ENCODE results near the gene NHLH2. TPM values are rescaled to one million over a fixed set of nuclear protein-coding genes. Genes with fewer than 3 reads are reported as not detected.

Gene NHLH2
- total RNA-seq, 5 donors from 2014 or later (not counting 1 experiment from before 2014, with no cell fraction given): not detected

DNA sequence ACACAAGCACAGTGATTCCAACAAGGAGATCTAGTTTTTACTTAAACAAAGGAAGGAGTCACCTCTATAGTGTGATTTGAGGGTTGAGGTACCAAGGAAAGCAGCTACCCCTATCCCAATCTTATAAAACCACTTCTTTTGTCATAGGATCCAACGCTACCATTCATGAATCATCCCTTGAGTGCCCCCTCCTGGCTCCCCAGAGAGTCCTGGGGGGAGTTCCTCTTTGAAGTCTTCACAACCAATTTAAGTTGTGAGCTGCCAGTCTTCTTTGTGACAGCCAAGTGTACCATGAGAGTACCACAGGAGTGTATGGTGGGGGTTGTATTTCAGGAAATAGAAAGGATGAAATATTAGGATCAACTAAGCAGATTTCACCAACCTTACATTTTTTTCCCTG is 39.1 kb upstream of the NHLH2 start:
- peaks cover 29 to 34% of the 10 kb centered on the region in 2 donors for H3K27me3 Mint-ChIP-seq

DNA sequence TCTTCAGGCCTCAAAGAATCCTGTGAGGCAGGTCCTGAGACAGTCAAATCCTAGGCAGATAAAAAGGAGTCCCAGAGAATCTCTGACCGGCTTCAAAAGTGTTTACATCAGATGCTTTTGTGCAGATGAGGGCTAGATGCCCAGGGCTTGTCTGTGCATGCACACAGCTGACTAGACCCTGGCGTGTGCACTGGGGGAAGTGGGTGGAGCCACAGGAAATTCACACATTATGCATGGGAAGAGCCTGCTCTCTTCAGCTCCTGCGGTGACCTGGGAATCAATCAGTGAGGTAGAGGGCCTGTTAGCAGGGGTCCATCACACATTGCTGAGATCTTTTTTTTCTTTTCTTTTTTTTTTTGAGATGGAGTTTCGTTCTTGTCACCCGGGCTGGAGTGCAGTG is 36.6 kb upstream of the NHLH2 start:
- H3K4me1 ChIP-seq (ENCODE audit: control insufficient read depth in 1 of 2, extremely low read depth in 1 of 2, insufficient read depth in 2 of 2, low read length in 2 of 2): no peaks in the 10 kb centered on the region
- H3K36me3 Mint-ChIP-seq: no peaks in the 10 kb centered on the region
- H3K27ac Mint-ChIP-seq: no peak overlapping the region
- no peaks in the 10 kb centered on the region for H3K9me3 ChIP-seq
- no peaks in the 10 kb centered on the region for H3K4me1 Mint-ChIP-seq
- H3K27me3 Mint-ChIP-seq: peaks cover 37 to 40% of the 10 kb centered on the region in 2 donors
- no peaks in the 10 kb centered on the region for H3K9me3 Mint-ChIP-seq
- no peak overlapping the region for H3K4me3 Mint-ChIP-seq
- no peak overlapping the region for H3K27ac ChIP-seq (ENCODE audit: low read length)
- no peak for ATAC-seq (replicated peaks in 1 of 4)
- WGBS (ENCODE audit: insufficient coverage): 60% methylated on average over 2 of the region's 5 CpGs
- CTCF ChIA-PET: no interaction called here
- no peaks in the 10 kb centered on the region for H3K36me3 ChIP-seq (ENCODE audit: control insufficient read depth in 2 of 2, extremely low read depth in 1 of 2, insufficient read depth in 1 of 2, low read length in 1 of 2)
- POLR2A ChIA-PET: no interaction called here
- DNase-seq: no peak
- H3K4me3 ChIP-seq (ENCODE audit: control insufficient read depth in 1 of 2, extremely low read depth in 1 of 2, low read length in 1 of 2): no peak overlapping the region
- peaks cover 0 to 11% of the 10 kb centered on the region in 2 experiments for H3K27me3 ChIP-seq (replicated peaks in 1 of 2; ENCODE audit: control insufficient read depth in 2 of 2, extremely low read depth in 1 of 2, insufficient read depth in 2 of 2, low read length in 1 of 2)

More for the DNA sequence above, 39.1 kb upstream of the NHLH2 start:
- ChIA-PET CTCF (interaction anchor here in 1 of 2 donors (0.6 kb wide), 1 partner anchor 271 kb away, joined by 4 read pairs; no protein-coding TSS in a partner anchor), POLR2A (interaction anchor here in 1 of 2 donors (0.6 kb wide), 1 partner anchor 403 kb away, joined by 3 read pairs; no protein-coding TSS in a partner anchor)
- H3K9me3 ChIP-seq: no peaks in the 10 kb centered on the region
- no peak for DNase-seq
- WGBS (ENCODE audit: insufficient coverage): no CpG with 5 or more reads among the region's 1 CpG
- Mint-ChIP-seq H3K36me3 (no peaks in the 10 kb centered on the region), H3K4me1 (no peaks in the 10 kb centered on the region), H3K27ac (no peak overlapping the region), H3K9me3 (no peaks in the 10 kb centered on the region), H3K4me3 (no peak overlapping the region)
- H3K27me3 ChIP-seq (replicated peaks in 1 of 2; ENCODE audit: control insufficient read depth in 2 of 2, extremely low read depth in 1 of 2, insufficient read depth in 2 of 2, low read length in 1 of 2): peaks cover 0 to 11% of the 10 kb centered on the region in 2 experiments
- no peak overlapping the region for H3K27ac ChIP-seq (ENCODE audit: low read length)
- H3K4me1 ChIP-seq (ENCODE audit: control insufficient read depth in 1 of 2, extremely low read depth in 1 of 2, insufficient read depth in 2 of 2, low read length in 2 of 2): no peaks in the 10 kb centered on the region
- no peak overlapping the region for H3K4me3 ChIP-seq (ENCODE audit: control insufficient read depth in 1 of 2, extremely low read depth in 1 of 2, low read length in 1 of 2)
- no peak for ATAC-seq (replicated peaks in 1 of 4)
- H3K36me3 ChIP-seq (ENCODE audit: control insufficient read depth in 2 of 2, extremely low read depth in 1 of 2, insufficient read depth in 1 of 2, low read length in 1 of 2): no peaks in the 10 kb centered on the region

DNA sequence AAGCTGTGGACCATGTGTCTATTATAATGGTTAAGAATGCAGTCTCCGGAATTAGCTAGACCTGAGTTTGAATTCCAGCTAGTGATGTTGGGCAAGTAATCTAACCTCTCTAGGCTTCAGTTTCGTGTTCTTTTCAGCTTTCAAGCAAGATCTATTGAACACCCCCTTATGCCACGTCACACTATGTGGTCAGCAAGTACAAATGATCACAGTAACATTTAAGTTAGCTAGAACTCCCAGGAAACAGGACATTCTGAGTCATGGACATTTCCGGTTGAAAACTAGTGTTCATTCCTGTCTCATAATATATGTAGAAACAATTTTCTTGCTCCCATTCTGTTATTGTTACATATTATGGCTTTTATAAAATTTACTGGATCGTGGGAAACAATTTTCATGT is 34.0 kb upstream of the NHLH2 start:
- H3K9me3 Mint-ChIP-seq: no peaks in the 10 kb centered on the region
- no peaks in the 10 kb centered on the region for H3K36me3 ChIP-seq (ENCODE audit: control insufficient read depth in 2 of 2, extremely low read depth in 1 of 2, insufficient read depth in 1 of 2, low read length in 1 of 2)
- no peak overlapping the region for H3K4me3 ChIP-seq (ENCODE audit: control insufficient read depth in 1 of 2, extremely low read depth in 1 of 2, low read length in 1 of 2)
- no peak overlapping the region for H3K4me3 Mint-ChIP-seq
- H3K36me3 Mint-ChIP-seq: no peaks in the 10 kb centered on the region
- DNase-seq (no peak), ATAC-seq (replicated peaks in 1 of 4) (no peak)
- ChIA-PET POLR2A (no interaction called here), CTCF (no interaction called here)
- no peak overlapping the region for H3K27ac ChIP-seq (ENCODE audit: low read length)
- H3K27me3 ChIP-seq (replicated peaks in 1 of 2; ENCODE audit: control insufficient read depth in 2 of 2, extremely low read depth in 1 of 2, insufficient read depth in 2 of 2, low read length in 1 of 2): peaks cover 2 to 13% of the 10 kb centered on the region in 2 experiments
- H3K9me3 ChIP-seq: no peaks in the 10 kb centered on the region
- H3K27me3 Mint-ChIP-seq: peaks cover 35 to 44% of the 10 kb centered on the region in 2 donors
- no peaks in the 10 kb centered on the region for H3K4me1 ChIP-seq (ENCODE audit: control insufficient read depth in 1 of 2, extremely low read depth in 1 of 2, insufficient read depth in 2 of 2, low read length in 2 of 2)
- no peak overlapping the region for H3K27ac Mint-ChIP-seq
- no CpG with 5 or more reads among the region's 5 CpGs for WGBS (ENCODE audit: insufficient coverage)
- no peaks in the 10 kb centered on the region for H3K4me1 Mint-ChIP-seq

DNA sequence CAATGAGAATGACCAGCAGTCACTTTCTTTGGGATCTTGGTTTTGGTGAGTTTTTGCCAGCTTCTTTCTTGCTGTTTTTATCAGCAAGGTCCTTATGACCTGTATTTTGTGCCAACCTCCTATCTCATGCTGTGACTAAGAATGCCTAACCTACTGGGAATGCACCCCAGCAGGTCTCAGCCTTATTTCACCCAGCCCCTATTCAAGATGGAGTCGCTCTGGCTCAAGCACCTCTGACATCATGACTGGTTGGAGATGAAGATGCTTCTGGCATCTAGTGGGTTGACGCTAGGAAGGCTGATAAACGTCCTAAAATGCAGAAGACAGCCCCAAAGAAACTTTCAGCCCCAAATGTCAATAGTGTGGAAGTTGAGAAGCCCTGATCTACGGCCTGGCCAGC is 33.6 kb upstream of the NHLH2 start:
- no peaks in the 10 kb centered on the region for H3K4me1 Mint-ChIP-seq
- CTCF ChIA-PET: no interaction called here
- POLR2A ChIA-PET: no interaction called here

DNA sequence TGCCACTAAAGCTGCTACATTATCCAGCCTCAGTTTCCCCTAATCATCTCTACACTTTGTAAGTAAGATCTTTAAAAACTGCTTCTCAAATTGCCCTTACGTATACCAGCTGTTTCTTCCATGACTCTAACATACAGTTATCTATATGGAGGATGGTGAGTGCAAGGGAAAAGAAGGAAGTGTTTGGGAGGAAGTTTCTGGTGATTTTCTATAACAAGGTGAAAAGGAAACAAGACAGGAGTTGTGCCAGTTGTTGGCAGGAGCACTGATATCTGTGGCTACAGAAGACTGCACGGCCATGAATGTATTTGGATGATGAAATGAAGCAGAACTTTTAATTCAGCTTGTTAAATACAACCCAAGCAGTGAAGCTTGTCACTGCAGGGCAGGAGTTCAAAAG is 32.3 kb upstream of the NHLH2 start:
- no CpG with 5 or more reads among the region's 2 CpGs for WGBS (ENCODE audit: insufficient coverage)
- H3K4me3 ChIP-seq (ENCODE audit: control insufficient read depth in 1 of 2, extremely low read depth in 1 of 2, low read length in 1 of 2): no peak overlapping the region
- H3K9me3 ChIP-seq: no peaks in the 10 kb centered on the region
- Mint-ChIP-seq H3K27ac (no peak overlapping the region), H3K4me1 (no peaks in the 10 kb centered on the region), H3K27me3 (peaks cover 26 to 39% of the 10 kb centered on the region in 2 donors), H3K36me3 (no peaks in the 10 kb centered on the region), H3K9me3 (no peaks in the 10 kb centered on the region), H3K4me3 (no peak overlapping the region)
- H3K27ac ChIP-seq (ENCODE audit: low read length): no peak overlapping the region
- ChIA-PET POLR2A (no interaction called here), CTCF (interaction anchor here in 1 of 2 donors (0.6 kb wide), 1 partner anchor 105 kb away, joined by 3 read pairs; no protein-coding TSS in a partner anchor)
- DNase-seq (no peak), ATAC-seq (replicated peaks in 1 of 4) (no peak)
- peaks cover 2 to 12% of the 10 kb centered on the region in 2 experiments for H3K27me3 ChIP-seq (replicated peaks in 1 of 2; ENCODE audit: control insufficient read depth in 2 of 2, extremely low read depth in 1 of 2, insufficient read depth in 2 of 2, low read length in 1 of 2)
- H3K36me3 ChIP-seq (ENCODE audit: control insufficient read depth in 2 of 2, extremely low read depth in 1 of 2, insufficient read depth in 1 of 2, low read length in 1 of 2): no peaks in the 10 kb centered on the region
- H3K4me1 ChIP-seq (ENCODE audit: control insufficient read depth in 1 of 2, extremely low read depth in 1 of 2, insufficient read depth in 2 of 2, low read length in 2 of 2): no peaks in the 10 kb centered on the region

More for the DNA sequence above, 33.6 kb upstream of the NHLH2 start:
- Mint-ChIP-seq H3K27me3 (peaks cover 35 to 41% of the 10 kb centered on the region in 2 donors), H3K27ac (no peak overlapping the region), H3K4me3 (no peak overlapping the region), H3K9me3 (no peaks in the 10 kb centered on the region), H3K36me3 (no peaks in the 10 kb centered on the region)
- ATAC-seq (replicated peaks in 1 of 4): no peak
- H3K27ac ChIP-seq (ENCODE audit: low read length): no peak overlapping the region
- no peaks in the 10 kb centered on the region for H3K36me3 ChIP-seq (ENCODE audit: control insufficient read depth in 2 of 2, extremely low read depth in 1 of 2, insufficient read depth in 1 of 2, low read length in 1 of 2)
- H3K9me3 ChIP-seq: no peaks in the 10 kb centered on the region
- WGBS (ENCODE audit: insufficient coverage): no CpG with 5 or more reads among the region's 4 CpGs
- H3K4me3 ChIP-seq (ENCODE audit: control insufficient read depth in 1 of 2, extremely low read depth in 1 of 2, low read length in 1 of 2): no peak overlapping the region
- no peaks in the 10 kb centered on the region for H3K4me1 ChIP-seq (ENCODE audit: control insufficient read depth in 1 of 2, extremely low read depth in 1 of 2, insufficient read depth in 2 of 2, low read length in 2 of 2)
- peaks cover 2 to 11% of the 10 kb centered on the region in 2 experiments for H3K27me3 ChIP-seq (replicated peaks in 1 of 2; ENCODE audit: control insufficient read depth in 2 of 2, extremely low read depth in 1 of 2, insufficient read depth in 2 of 2, low read length in 1 of 2)
- DNase-seq: no peak

DNA sequence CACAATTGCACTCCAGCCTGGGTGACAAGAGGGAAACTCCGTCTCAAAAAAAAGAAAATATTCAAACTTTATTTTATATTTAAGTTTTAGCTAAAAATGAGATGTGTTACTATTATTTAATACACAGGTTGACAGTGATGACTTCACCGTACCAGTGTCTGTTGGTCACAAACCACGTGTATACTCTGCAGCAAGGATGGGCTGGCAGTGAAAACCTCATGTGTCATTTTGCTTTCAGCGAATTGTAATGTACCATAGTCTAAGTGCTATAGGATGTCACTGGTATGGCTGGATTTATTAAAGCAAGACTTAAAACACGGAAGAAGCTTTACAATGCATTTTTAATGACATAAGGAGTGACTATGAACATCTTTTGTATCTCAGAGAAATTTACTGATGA is 28.1 kb upstream of the NHLH2 start:
- Histone ChIP-seq H3K36me3 (ENCODE audit: control insufficient read depth in 2 of 2, extremely low read depth in 1 of 2, insufficient read depth in 1 of 2, low read length in 1 of 2) (no peaks in the 10 kb centered on the region), H3K4me3 (ENCODE audit: control insufficient read depth in 1 of 2, extremely low read depth in 1 of 2, low read length in 1 of 2) (no peak overlapping the region), H3K9me3 (no peaks in the 10 kb centered on the region), H3K4me1 (ENCODE audit: control insufficient read depth in 1 of 2, extremely low read depth in 1 of 2, insufficient read depth in 2 of 2, low read length in 2 of 2) (no peaks in the 10 kb centered on the region), H3K27me3 (replicated peaks in 1 of 2; ENCODE audit: control insufficient read depth in 2 of 2, extremely low read depth in 1 of 2, insufficient read depth in 2 of 2, low read length in 1 of 2) (peaks cover 2 to 5% of the 10 kb centered on the region in 2 experiments), H3K27ac (ENCODE audit: low read length) (no peak overlapping the region)
- Mint-ChIP-seq H3K27ac (no peak overlapping the region), H3K36me3 (no peaks in the 10 kb centered on the region), H3K9me3 (no peaks in the 10 kb centered on the region), H3K4me3 (no peak overlapping the region), H3K4me1 (no peaks in the 10 kb centered on the region), H3K27me3 (peaks cover 12 to 31% of the 10 kb centered on the region in 2 donors)
- CTCF ChIA-PET: no interaction called here
- DNase-seq (no peak), ATAC-seq (replicated peaks in 1 of 4) (no peak)
- POLR2A ChIA-PET: no interaction called here
- 33% methylated on average over 1 of the region's 5 CpGs for WGBS (ENCODE audit: insufficient coverage)

DNA sequence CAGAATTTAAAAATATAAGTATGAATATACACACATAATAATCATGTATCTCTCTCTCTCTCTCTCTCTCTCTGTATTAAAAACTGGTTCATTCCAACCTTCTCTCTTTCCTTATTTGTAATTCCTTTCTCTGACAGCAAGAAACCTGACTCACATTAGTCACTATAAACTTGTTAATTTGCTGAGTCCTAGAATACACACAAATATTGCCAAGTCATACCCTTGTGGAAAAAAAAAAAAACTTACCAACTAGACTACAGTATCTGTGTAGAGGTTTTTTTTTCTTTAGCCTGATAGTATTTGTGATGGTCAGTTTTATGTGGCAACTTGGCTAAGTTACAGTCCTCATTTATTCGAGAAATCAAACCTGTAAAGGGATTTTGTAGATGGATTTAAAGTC is 26.3 kb upstream of the NHLH2 start:
- ATAC-seq (replicated peaks in 1 of 4) (no peak), DNase-seq (no peak)
- Histone ChIP-seq H3K27me3 (replicated peaks in 1 of 2; ENCODE audit: control insufficient read depth in 2 of 2, extremely low read depth in 1 of 2, insufficient read depth in 2 of 2, low read length in 1 of 2) (peaks cover 0 to 12% of the 10 kb centered on the region in 2 experiments), H3K9me3 (no peaks in the 10 kb centered on the region), H3K27ac (ENCODE audit: low read length) (no peak overlapping the region), H3K36me3 (ENCODE audit: control insufficient read depth in 2 of 2, extremely low read depth in 1 of 2, insufficient read depth in 1 of 2, low read length in 1 of 2) (no peaks in the 10 kb centered on the region), H3K4me3 (ENCODE audit: control insufficient read depth in 1 of 2, extremely low read depth in 1 of 2, low read length in 1 of 2) (no peak overlapping the region), H3K4me1 (ENCODE audit: control insufficient read depth in 1 of 2, extremely low read depth in 1 of 2, insufficient read depth in 2 of 2, low read length in 2 of 2) (no peaks in the 10 kb centered on the region)
- no CpG with 5 or more reads among the region's 1 CpG for WGBS (ENCODE audit: insufficient coverage)
- Mint-ChIP-seq H3K36me3 (no peaks in the 10 kb centered on the region), H3K27ac (no peak overlapping the region), H3K4me3 (no peak overlapping the region), H3K27me3 (peaks cover 21 to 30% of the 10 kb centered on the region in 2 donors), H3K4me1 (no peaks in the 10 kb centered on the region), H3K9me3 (no peaks in the 10 kb centered on the region)
- POLR2A ChIA-PET: no interaction called here
- CTCF ChIA-PET: no interaction called here
